Stimulated activated naive CD4-positive, alpha-beta T cell treated with Interleukin-2 at 50 U/mL for 16 hours (primary cell): ENCODE results near the gene PPL.

Experiments
- DNase-seq: peaks from one replicate; lab custom pipeline; 2025; lab: John Stamatoyannopoulos, UW

PPL gene

GRCh38 chr16:4884972-4885874 lies 51.7 kb downstream of the PPL start:
- DNase-seq, result no peak

GRCh38 chr16:4884209-4884608 lies 52.7 kb downstream of the PPL start:
- no peak for DNase-seq

- no peak for DNase-seq
Observed at GRCh38 chr16:4883501-4883900, 53.4 kb downstream of the PPL start.

GRCh38 chr16:4882633-4883285 lies 54.2 kb downstream of the PPL start:
- no peak for DNase-seq

- no peak for DNase-seq
Observed at GRCh38 chr16:4882000-4882632, 54.8 kb downstream of the PPL start.

- DNase-seq, result no peak
Observed at GRCh38 chr16:4880006-4880580, 56.9 kb downstream of the PPL start.

- no peak for DNase-seq
Observed at GRCh38 chr16:4879049-4879448, 57.9 kb downstream of the PPL start.

GRCh38 chr16:4877380-4877685 lies 59.6 kb downstream of the PPL start:
- DNase-seq, result no peak

- no peak for DNase-seq
Observed at GRCh38 chr16:4876646-4877379, 60.1 kb downstream of the PPL start.

- no peak for DNase-seq
Observed at GRCh38 chr16:4874666-4875065, 62.3 kb downstream of the PPL start.

- no peak for DNase-seq
Observed at GRCh38 chr16:4873091-4873490, 63.9 kb downstream of the PPL start.

- DNase-seq, result no peak
Observed at GRCh38 chr16:4871071-4871470, 65.9 kb downstream of the PPL start.

GRCh38 chr16:4870138-4870671 lies 66.7 kb downstream of the PPL start:
- DNase-seq, result no peak

GRCh38 chr16:4869147-4869805 lies 67.7 kb downstream of the PPL start:
- DNase-seq, result no peak

- DNase-seq, result no peak
Observed at GRCh38 chr16:4868535-4868934, 68.4 kb downstream of the PPL start.

- DNase-seq, result no peak
Observed at GRCh38 chr16:4868026-4868425, 68.9 kb downstream of the PPL start.

- no peak for DNase-seq
Observed at GRCh38 chr16:4866586-4866985, 70.4 kb downstream of the PPL start.

- DNase-seq, result no peak
Observed at GRCh38 chr16:4865231-4865860, 71.6 kb downstream of the PPL start.

GRCh38 chr16:4864728-4865127 lies 72.2 kb downstream of the PPL start:
- no peak for DNase-seq

GRCh38 chr16:4862639-4863038 lies 74.3 kb downstream of the PPL start:
- DNase-seq, result no peak
